Mesothelial cell of epicardium (in vitro differentiated cells): ENCODE data around the gene UNC5A. TPM values are rescaled to one million over a fixed set of nuclear protein-coding genes. Genes with fewer than 3 reads are reported as not detected.
"Not testable (repeated sequence)": the region's sequence is repeated elsewhere in the genome, so short reads cannot be mapped to it uniquely, and the experiment has no call there.

Source experiments
- DNase-seq, 2 experiments: peaks; one replicate each; pipeline ENCODE4 v3.0.0; 2021; ENCODE audit warnings: low spot score in 2 of 2; ENCODE audit not compliant: unreplicated experiment in 2 of 2
- H3K27ac Mint-ChIP-seq: 2 replicates; pipeline ENCODE4 v1.8.0; 2021; ENCODE audit warnings: mixed read lengths
- H3K27me3 Mint-ChIP-seq: 2 replicates; pipeline ENCODE4 v1.8.0; 2021; ENCODE audit warnings: low read depth, mixed read lengths
- H3K36me3 Mint-ChIP-seq: 2 replicates; pipeline ENCODE4 v1.8.0; 2021; ENCODE audit warnings: mixed read lengths
- H3K4me1 Mint-ChIP-seq: 2 replicates; pipeline ENCODE4 v1.8.0; 2021; ENCODE audit warnings: mixed read lengths
- H3K4me3 Mint-ChIP-seq: 2 replicates; pipeline ENCODE4 v1.8.0; 2021; ENCODE audit warnings: mild to moderate bottlenecking, moderate library complexity, mixed read lengths
- H3K9me3 Mint-ChIP-seq: 2 replicates; pipeline ENCODE4 v1.8.0; 2021; ENCODE audit warnings: mixed read lengths
- CTCF ChIP-seq: fragments of 200-600 bp; sonication (generic); IDR thresholded peaks from one replicate; pipeline ENCODE4 v1.5.0; 2021; ENCODE audit warnings: antibody characterized with exemption; ENCODE audit not compliant: unreplicated experiment
- total RNA-seq: library from RNA; stranded (reverse); gene quantifications from 3 replicates; pipeline ENCODE4 v1.2.1, GENCODE V29; 2021

Gene UNC5A
- total RNA-seq, 1 donor from 2014 or later: not detected

- TF ChIP-seq CTCF: no peak
- H3K36me3 Mint-ChIP-seq: no peaks in the 10 kb centered on the region
- H3K27ac Mint-ChIP-seq: no peak overlapping the region
- peaks cover 4% of the 10 kb centered on the region for H3K4me1 Mint-ChIP-seq
- no peak for DNase-seq
- no peak overlapping the region for H3K4me3 Mint-ChIP-seq
- H3K27me3 Mint-ChIP-seq: peaks cover 61% of the 10 kb centered on the region
- no peaks in the 10 kb centered on the region for H3K9me3 Mint-ChIP-seq
Measured at GRCh38 chr5:176870110-176870591, 59.8 kb downstream of the UNC5A start.

GRCh38 chr5:176870644-176871043 is 60.3 kb downstream of the UNC5A start:
- H3K4me1 Mint-ChIP-seq, H3K4me3 Mint-ChIP-seq, H3K36me3 Mint-ChIP-seq, DNase-seq, H3K9me3 Mint-ChIP-seq, H3K27ac Mint-ChIP-seq: not testable (repeated sequence)
- peaks cover 61% of the 10 kb centered on the region for H3K27me3 Mint-ChIP-seq

GRCh38 chr5:176872586-176872985 is 62.2 kb downstream of the UNC5A start:
- H3K4me1 Mint-ChIP-seq, DNase-seq, H3K9me3 Mint-ChIP-seq, H3K4me3 Mint-ChIP-seq, H3K36me3 Mint-ChIP-seq, H3K27ac Mint-ChIP-seq: not testable (repeated sequence)
- H3K27me3 Mint-ChIP-seq: peaks cover 54% of the 10 kb centered on the region

GRCh38 chr5:176873011-176873410 is 62.7 kb downstream of the UNC5A start:
- not testable (repeated sequence) for H3K36me3 Mint-ChIP-seq, DNase-seq, H3K27ac Mint-ChIP-seq, H3K4me1 Mint-ChIP-seq, H3K9me3 Mint-ChIP-seq, H3K4me3 Mint-ChIP-seq
- H3K27me3 Mint-ChIP-seq: peaks cover 51% of the 10 kb centered on the region

GRCh38 chr5:176873541-176874172 is 63.3 kb downstream of the UNC5A start:
- peaks cover 2% of the 10 kb centered on the region for H3K4me1 Mint-ChIP-seq
- peaks cover 50% of the 10 kb centered on the region for H3K27me3 Mint-ChIP-seq
- no peak for DNase-seq
- no peak overlapping the region for H3K27ac Mint-ChIP-seq
- H3K9me3 Mint-ChIP-seq: no peaks in the 10 kb centered on the region
- H3K36me3 Mint-ChIP-seq: no peaks in the 10 kb centered on the region
- H3K4me3 Mint-ChIP-seq: no peak overlapping the region
- no peak for TF ChIP-seq CTCF

GRCh38 chr5:176874198-176874780 is 63.9 kb downstream of the UNC5A start:
- H3K27ac Mint-ChIP-seq: no peak overlapping the region
- peaks cover 46% of the 10 kb centered on the region for H3K27me3 Mint-ChIP-seq
- peaks cover 2% of the 10 kb centered on the region for H3K4me1 Mint-ChIP-seq
- no peak overlapping the region for H3K4me3 Mint-ChIP-seq
- H3K9me3 Mint-ChIP-seq: no peaks in the 10 kb centered on the region
- no peaks in the 10 kb centered on the region for H3K36me3 Mint-ChIP-seq
- no peak for DNase-seq
- TF ChIP-seq CTCF: no peak

GRCh38 chr5:176875014-176875550 is 64.7 kb downstream of the UNC5A start:
- H3K36me3 Mint-ChIP-seq: no peaks in the 10 kb centered on the region
- no peak overlapping the region for H3K27ac Mint-ChIP-seq
- no peak for TF ChIP-seq CTCF

More at GRCh38 chr5:176875014-176875550, 64.7 kb downstream of the UNC5A start:
- peaks cover 43% of the 10 kb centered on the region for H3K27me3 Mint-ChIP-seq
- DNase-seq: no peak
- H3K4me3 Mint-ChIP-seq: no peak overlapping the region
- no peaks in the 10 kb centered on the region for H3K9me3 Mint-ChIP-seq
- H3K4me1 Mint-ChIP-seq: peaks cover 2% of the 10 kb centered on the region
